HepG2 (cell line): Measurements from ENCODE around the gene REEP2. TPM values are rescaled to one million over a fixed set of nuclear protein-coding genes. Genes with fewer than 3 reads are reported as not detected.

Experiments used
- DMAP1 ChIP-seq: IDR thresholded peaks from 2 replicates; pipeline ENCODE4 v1.6.1; 2016
- polyA plus RNA-seq, 8 experiments: library from polyadenylated mRNA; depleted of rRNA in 3 of 8; stranded (reverse) in 7 of 8; unstranded in 1 of 8; fragments of >200 nt; fragmentation: Illumina TruSeq in 4 of 8; extraction: Trizol in 4 of 8; gene quantifications; 2 replicates each; pipeline versions ENCODE4 v1.2.1 to v1.2.3, GENCODE V29; 2011 to 2016; ENCODE audit warnings: low read depth in 4 of 8, missing spikeins in 1 of 8, mixed read lengths in 1 of 8; ENCODE audit not compliant: insufficient read depth in 1 of 8
- total RNA-seq, 5 experiments: library from RNA; depleted of rRNA; stranded (reverse); fragments of >200 nt; fragmentation: Illumina TruSeq; extraction: Trizol; gene quantifications; 2 replicates each; pipeline ENCODE4 v1.2.3, GENCODE V29; 2016; ENCODE audit warnings: low read depth in 1 of 5
- TF ChIP-seq, protein P1 (sequence below): sonication (generic); formaldehyde crosslinking; IDR thresholded peaks from one replicate; pipeline ENCODE4 v1.5.1; 2020; ENCODE audit warnings: mild to moderate bottlenecking, missing genetic modification reagents; ENCODE audit errors: not compliant biosample characterization

REEP2 gene
- total and polyA plus RNA-seq, 2 of the 13 experiments (the other 11 are each of a cell fraction or from before 2014, with no cell fraction given), result 5.3 to 7.8 TPM

DNA sequence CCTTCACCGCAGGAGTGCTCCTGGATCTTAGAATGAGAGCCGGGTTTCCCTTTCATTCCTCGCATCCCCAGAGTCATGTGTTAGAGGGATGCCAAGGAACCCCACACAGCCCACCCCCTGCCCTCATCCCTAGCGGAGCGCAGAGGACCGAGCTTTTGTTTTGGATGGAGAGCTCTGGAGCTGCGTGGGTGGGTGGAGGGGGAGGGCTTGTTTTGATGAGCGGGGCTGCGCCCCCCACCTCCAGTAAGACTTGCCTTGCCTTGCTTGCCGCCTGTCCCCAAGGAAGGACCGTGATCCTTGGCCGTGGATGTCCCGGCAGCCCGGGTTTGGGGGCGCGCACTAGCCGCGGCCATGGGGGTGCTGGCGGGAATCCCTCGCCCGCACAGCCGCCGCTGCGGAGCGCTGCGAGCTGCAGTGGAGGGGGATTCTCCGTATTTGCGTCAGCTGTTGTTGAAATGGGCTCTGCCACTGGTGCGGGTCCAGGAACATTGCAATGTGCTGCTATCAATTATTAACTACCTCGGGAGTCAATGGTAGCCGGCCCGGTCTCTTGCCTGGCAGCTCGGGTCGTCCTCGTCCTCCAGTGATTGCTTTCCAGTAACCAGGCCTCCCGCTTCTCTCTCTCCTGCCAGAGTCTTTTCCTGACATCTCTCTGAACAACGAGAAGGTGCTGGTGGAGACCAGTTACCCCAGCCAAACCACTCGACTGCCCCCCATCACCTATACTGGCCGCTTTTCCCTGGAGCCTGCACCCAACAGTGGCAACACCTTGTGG is 27.5 kb downstream of the REEP2 start (continued):
- TF ChIP-seq, protein P1, sequence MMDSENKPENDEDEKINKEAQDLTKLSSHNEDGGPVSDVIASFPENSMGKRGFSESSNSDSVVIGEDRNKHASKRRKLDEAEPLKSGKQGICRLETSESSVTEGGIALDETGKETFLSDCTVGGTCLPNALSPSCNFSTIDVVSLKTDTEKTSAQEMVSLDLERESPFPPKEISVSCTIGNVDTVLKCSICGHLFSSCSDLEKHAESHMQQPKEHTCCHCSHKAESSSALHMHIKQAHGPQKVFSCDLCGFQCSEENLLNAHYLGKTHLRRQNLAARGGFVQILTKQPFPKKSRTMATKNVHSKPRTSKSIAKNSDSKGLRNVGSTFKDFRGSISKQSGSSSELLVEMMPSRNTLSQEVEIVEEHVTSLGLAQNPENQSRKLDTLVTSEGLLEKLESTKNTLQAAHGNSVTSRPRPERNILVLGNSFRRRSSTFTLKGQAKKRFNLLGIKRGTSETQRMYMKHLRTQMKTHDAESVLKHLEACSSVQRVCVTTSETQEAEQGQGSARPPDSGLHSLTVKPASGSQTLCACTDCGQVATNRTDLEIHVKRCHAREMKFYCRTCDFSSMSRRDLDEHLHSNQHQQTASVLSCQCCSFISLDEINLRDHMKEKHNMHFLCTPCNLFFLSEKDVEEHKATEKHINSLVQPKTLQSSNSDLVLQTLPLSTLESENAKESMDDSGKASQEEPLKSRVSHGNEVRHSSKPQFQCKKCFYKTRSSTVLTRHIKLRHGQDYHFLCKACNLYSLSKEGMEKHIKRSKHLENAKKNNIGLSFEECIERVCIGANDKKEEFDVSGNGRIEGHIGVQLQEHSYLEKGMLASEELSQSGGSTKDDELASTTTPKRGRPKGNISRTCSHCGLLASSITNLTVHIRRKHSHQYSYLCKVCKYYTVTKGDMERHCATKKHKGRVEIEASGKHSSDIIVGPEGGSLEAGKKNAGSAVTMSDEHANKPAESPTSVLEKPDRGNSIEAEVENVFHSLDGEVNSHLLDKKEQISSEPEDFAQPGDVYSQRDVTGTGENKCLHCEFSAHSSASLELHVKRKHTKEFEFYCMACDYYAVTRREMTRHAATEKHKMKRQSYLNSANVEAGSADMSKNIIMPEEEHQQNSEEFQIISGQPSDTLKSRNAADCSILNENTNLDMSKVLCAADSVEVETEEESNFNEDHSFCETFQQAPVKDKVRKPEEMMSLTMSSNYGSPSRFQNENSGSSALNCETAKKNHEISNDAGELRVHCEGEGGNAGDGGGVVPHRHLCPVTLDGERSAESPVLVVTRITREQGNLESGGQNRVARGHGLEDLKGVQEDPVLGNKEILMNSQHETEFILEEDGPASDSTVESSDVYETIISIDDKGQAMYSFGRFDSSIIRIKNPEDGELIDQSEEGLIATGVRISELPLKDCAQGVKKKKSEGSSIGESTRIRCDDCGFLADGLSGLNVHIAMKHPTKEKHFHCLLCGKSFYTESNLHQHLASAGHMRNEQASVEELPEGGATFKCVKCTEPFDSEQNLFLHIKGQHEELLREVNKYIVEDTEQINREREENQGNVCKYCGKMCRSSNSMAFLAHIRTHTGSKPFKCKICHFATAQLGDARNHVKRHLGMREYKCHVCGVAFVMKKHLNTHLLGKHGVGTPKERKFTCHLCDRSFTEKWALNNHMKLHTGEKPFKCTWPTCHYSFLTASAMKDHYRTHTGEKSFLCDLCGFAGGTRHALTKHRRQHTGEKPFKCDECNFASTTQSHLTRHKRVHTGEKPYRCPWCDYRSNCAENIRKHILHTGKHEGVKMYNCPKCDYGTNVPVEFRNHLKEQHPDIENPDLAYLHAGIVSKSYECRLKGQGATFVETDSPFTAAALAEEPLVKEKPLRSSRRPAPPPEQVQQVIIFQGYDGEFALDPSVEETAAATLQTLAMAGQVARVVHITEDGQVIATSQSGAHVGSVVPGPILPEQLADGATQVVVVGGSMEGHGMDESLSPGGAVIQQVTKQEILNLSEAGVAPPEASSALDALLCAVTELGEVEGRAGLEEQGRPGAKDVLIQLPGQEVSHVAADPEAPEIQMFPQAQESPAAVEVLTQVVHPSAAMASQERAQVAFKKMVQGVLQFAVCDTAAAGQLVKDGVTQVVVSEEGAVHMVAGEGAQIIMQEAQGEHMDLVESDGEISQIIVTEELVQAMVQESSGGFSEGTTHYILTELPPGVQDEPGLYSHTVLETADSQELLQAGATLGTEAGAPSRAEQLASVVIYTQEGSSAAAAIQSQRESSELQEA (CRISPR knock-in tag), result peak; percentile 20
- no peak for TF ChIP-seq DMAP1 (CRISPR knock-in tag)
